Mucosa of descending colon (tissue), 3 donors: Measurements from ENCODE around the gene THRSP. TPM values are rescaled to one million over a fixed set of nuclear protein-coding genes. Genes with fewer than 3 reads are reported as not detected.
A peak's percentile ranks its signal among the peaks of the same experiment; 100 is the strongest.
"Not testable (repeated sequence)": the region's sequence is repeated elsewhere in the genome, so short reads cannot be mapped to it uniquely, and the experiment has no call there.

Experiments used
- ATAC-seq: fragments of 200-7000 bp; cut with Tn5 transposase; one replicate; pipeline ENCODE4 v1.9.1; 2020; ENCODE audit warnings: mild to moderate bottlenecking, moderate library complexity
- DNase-seq, 3 donors: peaks; one replicate each; pipeline ENCODE4 v3.0.0-alpha.2; 2020
- H3K36me3 ChIP-seq: fragments of 200-600 bp; one replicate; pipeline ENCODE4 v1.8.0; 2021; ENCODE audit warnings: low read depth, mild to moderate bottlenecking
- H3K4me1 ChIP-seq: fragments of 200-600 bp; one replicate; pipeline ENCODE4 v1.8.0; 2021; ENCODE audit warnings: low read depth, mild to moderate bottlenecking
- H3K4me3 ChIP-seq: fragments of 200-600 bp; one replicate; pipeline ENCODE4 v1.8.0; 2021; ENCODE audit warnings: mild to moderate bottlenecking
- H3K9me3 ChIP-seq: fragments of 200-600 bp; one replicate; pipeline ENCODE4 v1.8.0; 2021; ENCODE audit warnings: mild to moderate bottlenecking
- CTCF ChIP-seq: fragments of 200-600 bp; IDR thresholded peaks from one replicate; pipeline ENCODE4 v1.8.0; 2022; ENCODE audit warnings: antibody characterized with exemption, mild to moderate bottlenecking
- intact Hi-C, 2 donors: fragments of 100-400 bp; cut with DNase I in 1 of 2; cut with micrococcal nuclease in 1 of 2; formaldehyde crosslinking; loops; one replicate each; pipeline versions ENCODE4 v1.11.0 to v1.11.1; 2022; cut with DNase I, micrococcal nuclease
- long read RNA-seq, 2 donors: library from polyadenylated mRNA; unstranded; transcript quantifications; one replicate each; pipeline ENCODE4 v2.0.0, GENCODE V29; 2019 to 2021
- total RNA-seq, 3 donors: library from RNA; stranded (reverse); fragmentation: NEBNext Ultra II Directional in 2 of 3; extraction: Animal tissue kit (Norgen Biotek cat#: 25700) in 2 of 3; gene quantifications; one replicate each; pipeline versions ENCODE4 v1.2.1 to v1.2.4, GENCODE V29; 2021 to 2023
- donor health status: DM: no; HTN: no; CAD: no; lungs with moderate emphysema.
- donor health status: DM: no; HTN: no; CAD: no.
- donor health status: DM: no; HTN: yes; CAD: no.

Gene THRSP
- under 1 TPM in 2 of 3 donors, not detected in 1; 0.41 to 0.51 TPM for total RNA-seq
- long read RNA-seq, donor 1: 0 reads
- long read RNA-seq, donor 2: 0 reads

- DNase-seq (no peak), ATAC-seq (no peak)
- Histone ChIP-seq H3K4me3 (no peak within 1 kb of the TSS), H3K36me3 (no peaks in the 10 kb centered on the region), H3K4me1 (no peaks in the 10 kb centered on the region), H3K9me3 (no peaks in the 10 kb centered on the region)
- intact Hi-C loops: no loop called here
- no peak for TF ChIP-seq CTCF
Observed at GRCh38 chr11:78063440-78064181, at the start of gene THRSP. Gene THRSP, plus strand, starts transcription at chr11:78063861. Its CDS starts 21 bp downstream, at chr11:78063882.

GRCh38 chr11:78014937-78015520, 48.6 kb upstream of the THRSP start:
- H3K9me3 ChIP-seq, H3K36me3 ChIP-seq, intact Hi-C loops, DNase-seq, H3K4me3 ChIP-seq, ATAC-seq, H3K4me1 ChIP-seq: not testable (repeated sequence)

- Histone ChIP-seq H3K36me3 (no peaks in the 10 kb centered on the region), H3K4me1 (no peaks in the 10 kb centered on the region), H3K9me3 (no peaks in the 10 kb centered on the region), H3K4me3 (no peak overlapping the region)
- no peak for TF ChIP-seq CTCF
- intact Hi-C loops: no loop called here
- DNase-seq (no peak), ATAC-seq (no peak)
Observed at GRCh38 chr11:78015878-78016277, 47.8 kb upstream of the THRSP start.

GRCh38 chr11:78019808-78020207, 43.9 kb upstream of the THRSP start:
- Histone ChIP-seq H3K4me1 (no peaks in the 10 kb centered on the region), H3K9me3 (no peaks in the 10 kb centered on the region), H3K4me3 (no peak overlapping the region), H3K36me3 (no peaks in the 10 kb centered on the region)
- DNase-seq: no peak
- intact Hi-C loops: no loop called here
- no peak for TF ChIP-seq CTCF
- ATAC-seq: peak; percentile 26

- TF ChIP-seq CTCF: no peak
- Histone ChIP-seq H3K36me3 (no peaks in the 10 kb centered on the region), H3K4me3 (no peak overlapping the region), H3K4me1 (no peaks in the 10 kb centered on the region), H3K9me3 (no peaks in the 10 kb centered on the region)
- intact Hi-C loops: no loop called here
- DNase-seq: no peak
- ATAC-seq: no peak
Observed at GRCh38 chr11:78020246-78020645, 43.4 kb upstream of the THRSP start.

- no peaks in the 10 kb centered on the region for H3K36me3 ChIP-seq
- no peak for TF ChIP-seq CTCF
- no peaks in the 10 kb centered on the region for H3K4me1 ChIP-seq
- H3K9me3 ChIP-seq: no peaks in the 10 kb centered on the region
- intact Hi-C loops: no loop called here
- H3K4me3 ChIP-seq: no peak overlapping the region
- DNase-seq (no peak), ATAC-seq (no peak)
Observed at GRCh38 chr11:78021611-78022010, 42.0 kb upstream of the THRSP start.
